ENCODE results near the gene ENHO.

DNA sequence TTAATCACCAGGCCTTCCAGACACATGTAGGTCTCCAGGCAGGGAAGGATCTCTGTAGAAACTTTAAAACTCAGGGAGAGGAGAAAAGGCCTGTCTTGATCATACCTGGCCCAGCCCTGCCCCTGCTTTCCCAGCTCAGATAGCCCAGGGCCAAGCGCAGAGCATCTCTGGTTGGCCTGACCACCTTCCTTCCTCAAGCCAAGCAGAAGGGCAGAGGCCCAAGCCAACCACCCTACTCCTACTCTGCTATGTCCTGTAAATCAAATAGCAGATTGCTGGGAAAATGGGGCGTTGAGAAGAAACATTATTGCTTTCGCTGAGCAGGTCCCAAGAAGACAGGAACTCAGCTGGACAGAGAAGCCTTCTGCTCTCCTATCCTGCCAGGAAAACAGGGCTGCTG is 14.3 kb downstream of the ENHO start:
- TF ChIP-seq CTCF (conservative IDR thresholded peaks at IDR 0.05) (no peak), ZFX (IDR thresholded peaks at IDR 0.05) (no peak)

All from C4-2B (cell line).